Measurements from ENCODE around the gene FBXO33.

FBXO33 gene, protein sequence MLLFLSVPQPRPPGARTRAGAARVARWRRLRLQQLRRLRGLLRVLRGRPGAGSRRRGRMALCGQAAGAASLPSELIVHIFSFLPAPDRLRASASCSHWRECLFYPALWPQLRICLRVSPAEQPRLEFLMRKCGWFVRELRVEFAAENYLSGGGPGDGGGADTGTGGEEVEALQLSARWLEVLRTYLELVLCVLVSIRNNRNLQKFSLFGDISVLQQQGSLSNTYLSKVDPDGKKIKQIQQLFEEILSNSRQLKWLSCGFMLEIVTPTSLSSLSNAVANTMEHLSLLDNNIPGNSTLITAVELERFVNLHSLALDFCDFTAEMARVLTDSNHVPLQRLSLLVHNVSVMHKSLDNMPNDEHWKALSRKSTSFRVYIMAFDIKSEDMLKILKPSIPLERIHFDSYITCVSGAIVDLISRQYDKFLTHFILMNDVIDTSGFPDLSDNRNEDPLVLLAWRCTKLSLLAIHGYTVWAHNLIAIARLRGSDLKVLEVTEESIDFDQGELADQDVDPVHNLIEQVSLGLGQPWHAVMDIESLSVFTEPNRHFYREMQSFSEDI

GRCh38 chr14:39432179-39432618 lies at the start of gene FBXO33:
FBXO33 (minus strand) TSS chr14:39432433; CDS start chr14:39432162, 271 bp downstream.
- peak; percentile 91 to 93 for DNase-seq

- peak in 1 of 2 donors; percentile 47 for DNase-seq
Measured at GRCh38 chr14:39474416-39474911, 42.2 kb upstream of the FBXO33 start.

DNA sequence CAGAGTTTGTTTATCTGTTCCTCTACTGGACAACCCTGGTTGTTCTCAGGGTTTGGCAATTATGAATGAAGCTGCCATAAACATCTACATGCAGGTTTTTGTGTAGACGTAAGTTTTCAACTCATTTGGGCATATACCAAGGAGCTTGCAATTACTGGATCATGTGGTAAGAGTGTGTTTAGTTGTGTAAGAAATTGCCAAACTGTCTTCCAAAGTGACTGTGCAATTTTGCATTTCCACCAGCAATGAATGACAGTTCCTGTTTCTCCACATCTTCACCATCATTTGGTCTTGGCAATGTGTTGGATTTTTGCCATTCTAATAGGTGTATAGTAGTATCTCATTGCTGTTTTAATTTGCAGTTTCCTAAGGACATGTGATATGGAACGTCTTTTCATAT lies 39.8 kb upstream of the FBXO33 start:
- peak; percentile 15 to 53 for DNase-seq

DNA sequence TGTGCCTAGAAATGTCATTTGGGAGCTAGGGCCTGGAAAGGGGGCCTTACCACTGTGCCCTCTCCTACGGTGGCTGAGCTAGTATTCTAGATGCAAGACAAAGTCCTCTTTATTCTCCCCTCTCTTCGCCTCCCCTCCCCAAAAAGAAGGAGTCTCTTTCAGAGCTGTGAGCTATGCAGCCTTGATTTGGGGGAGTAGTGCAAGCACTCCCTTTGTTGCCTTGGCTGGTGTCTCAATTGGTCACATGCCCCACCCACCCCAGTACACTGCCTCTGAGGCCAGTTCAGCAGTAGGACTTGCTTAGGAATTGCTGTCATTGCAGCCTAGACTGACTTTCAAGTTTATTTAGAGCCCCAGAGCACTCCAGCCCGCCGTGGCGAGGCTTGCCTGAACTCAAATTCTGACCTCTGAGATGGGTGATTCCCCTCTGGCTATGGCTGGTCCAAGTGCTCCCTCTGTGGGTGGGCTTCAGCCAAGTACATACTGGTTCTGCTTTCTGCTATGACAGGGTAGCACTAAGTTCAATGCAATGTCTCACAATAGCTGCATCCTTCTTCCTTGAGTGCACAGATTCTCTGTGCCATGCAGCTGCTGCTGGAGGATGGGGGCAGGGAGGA lies 37.0 kb upstream of the FBXO33 start:
- DNase-seq: peak; percentile 12 to 15

GRCh38 chr14:39467889-39468524 lies 35.8 kb upstream of the FBXO33 start:
- DNase-seq: peak; percentile 17 to 43

GRCh38 chr14:39459795-39460478 lies 27.7 kb upstream of the FBXO33 start:
- no peak for DNase-seq

DNA sequence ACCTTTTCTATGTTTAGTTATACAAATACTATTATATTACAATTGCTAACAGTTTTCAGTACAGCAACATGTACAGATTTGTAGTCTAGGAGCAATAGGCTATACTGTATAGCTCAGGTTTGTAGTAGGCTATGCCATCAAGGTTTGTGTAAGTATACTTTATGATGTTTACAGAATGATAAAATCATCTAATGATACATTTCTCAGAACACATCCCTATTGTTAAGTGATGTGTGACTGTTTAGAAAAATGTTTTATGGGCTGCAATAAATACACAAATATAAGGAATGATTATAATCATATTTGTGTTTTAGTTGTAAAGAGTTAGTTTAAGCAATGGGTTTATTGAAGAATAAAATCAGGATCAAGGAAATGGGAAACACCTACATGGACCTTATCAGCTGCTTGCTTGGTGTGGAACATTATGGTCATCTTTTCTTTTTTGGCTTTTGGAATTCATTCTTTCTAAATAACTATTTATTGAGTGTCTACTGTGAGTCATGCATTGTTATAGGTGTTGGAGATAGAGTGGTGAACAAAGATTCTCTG lies 24.5 kb upstream of the FBXO33 start:
- no peak for DNase-seq

GRCh38 chr14:39454906-39455539 lies 22.8 kb upstream of the FBXO33 start:
- no peak for DNase-seq

DNA sequence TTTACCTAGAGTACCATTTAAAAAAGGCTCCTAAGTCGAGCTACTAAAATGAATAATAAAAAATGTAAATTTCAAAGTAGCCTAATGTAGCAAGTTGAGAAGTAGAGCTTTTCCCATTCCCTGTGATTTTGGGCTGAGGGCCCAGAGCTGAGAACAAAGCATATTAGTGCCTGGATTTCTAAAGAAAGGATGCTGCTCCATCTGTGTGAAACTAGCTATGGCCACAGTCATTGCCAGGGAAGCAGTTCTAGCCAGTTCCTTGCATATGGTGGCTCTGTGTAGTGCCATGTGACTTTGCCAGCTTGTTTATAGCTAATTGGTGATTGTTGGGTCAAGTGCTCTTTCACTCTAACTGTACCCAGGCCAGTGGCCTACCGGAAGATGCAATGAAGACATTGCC lies 20.4 kb upstream of the FBXO33 start:
- no peak for DNase-seq

DNA sequence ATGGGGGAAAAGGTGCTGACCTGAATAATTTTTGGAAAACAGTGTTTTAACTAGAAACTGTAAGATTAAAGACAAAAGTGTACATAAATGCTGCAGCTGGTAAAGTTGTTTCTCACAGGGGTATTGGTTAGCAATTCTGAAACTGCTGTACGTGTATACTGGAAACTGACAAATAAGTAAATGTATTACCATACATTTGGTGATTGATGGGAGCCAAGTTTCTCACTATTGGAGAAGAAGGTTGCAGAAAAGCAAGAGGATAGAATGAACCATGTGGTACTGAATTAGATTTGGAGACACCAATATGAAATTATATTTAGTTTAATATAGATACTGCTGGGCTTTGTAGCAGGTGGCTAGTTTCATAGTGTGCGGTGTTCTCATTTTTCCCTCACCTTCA lies 19.6 kb upstream of the FBXO33 start:
- no peak for DNase-seq

DNA sequence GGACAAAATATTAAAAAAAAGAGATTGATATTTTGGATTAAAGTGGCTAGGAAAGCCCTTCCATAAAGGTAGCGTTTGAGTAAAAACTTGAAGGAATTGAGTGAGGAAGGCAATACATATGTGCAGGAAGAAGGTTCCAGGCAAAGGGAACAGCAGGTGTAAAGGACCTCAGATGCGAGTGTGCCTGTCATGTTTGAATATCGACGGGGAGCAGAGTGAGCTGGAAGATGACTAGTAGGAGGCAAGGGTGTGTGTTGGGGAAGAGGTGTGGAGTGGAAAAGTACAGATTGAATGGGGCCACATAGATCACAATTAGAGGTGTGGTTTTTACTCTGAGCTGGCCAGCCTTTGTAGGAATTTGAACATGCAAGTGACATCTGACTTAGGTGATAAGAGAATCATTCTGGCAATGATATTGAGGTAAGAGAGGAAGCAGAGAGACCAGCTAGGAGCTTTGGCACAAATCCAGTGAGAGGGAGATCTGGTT lies 15.0 kb upstream of the FBXO33 start:
- DNase-seq: no peak

GRCh38 chr14:39446131-39446744 lies 14.0 kb upstream of the FBXO33 start:
- no peak for DNase-seq

- DNase-seq: no peak
Measured at GRCh38 chr14:39442293-39442692, 10.1 kb upstream of the FBXO33 start.

GRCh38 chr14:39441805-39442204 lies 9.6 kb upstream of the FBXO33 start:
- DNase-seq: no peak

DNA sequence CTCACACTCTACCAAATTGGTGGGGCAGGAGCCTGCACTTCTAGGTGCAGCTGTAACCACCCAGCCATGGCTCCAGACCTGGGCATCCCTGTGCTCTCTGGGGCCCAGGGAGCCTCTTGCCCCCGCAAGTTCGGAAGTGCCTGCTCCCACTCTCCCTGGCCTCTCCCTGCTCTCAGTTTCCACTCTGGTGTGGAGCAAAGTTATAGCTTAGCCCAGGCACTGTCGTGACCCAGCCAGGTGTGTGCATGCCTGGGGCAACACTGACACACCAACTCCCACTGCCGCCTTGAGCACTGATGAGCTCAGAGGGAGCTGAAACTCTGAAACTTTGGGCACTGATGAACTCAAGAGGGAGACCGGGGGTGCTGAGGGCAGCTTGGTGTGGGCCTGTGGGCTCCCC lies 8.7 kb upstream of the FBXO33 start:
- DNase-seq: no peak

- no peak for DNase-seq
Measured at GRCh38 chr14:39435241-39435640, 3.0 kb upstream of the FBXO33 start.

- DNase-seq: no peak
Measured at GRCh38 chr14:39434401-39434800, 2.2 kb upstream of the FBXO33 start.

DNA sequence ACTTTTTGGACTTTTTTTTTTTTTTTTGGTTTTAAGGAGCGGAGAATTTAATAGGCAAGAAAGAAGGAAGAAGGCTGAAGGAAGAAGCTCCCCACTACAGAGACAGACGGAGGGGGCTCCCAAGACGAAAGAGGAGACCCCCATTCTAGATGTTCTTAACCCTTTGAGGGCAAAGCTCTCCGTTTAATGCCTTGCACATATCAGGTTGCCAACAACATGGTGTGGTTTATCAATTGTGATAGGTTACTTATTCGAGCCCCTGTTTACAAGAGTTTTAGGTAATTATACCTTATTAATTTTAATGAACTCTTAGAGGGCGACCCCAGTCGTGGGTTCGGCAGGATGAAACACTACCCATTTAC lies 1.2 kb upstream of the FBXO33 start:
- no peak for DNase-seq

DNA sequence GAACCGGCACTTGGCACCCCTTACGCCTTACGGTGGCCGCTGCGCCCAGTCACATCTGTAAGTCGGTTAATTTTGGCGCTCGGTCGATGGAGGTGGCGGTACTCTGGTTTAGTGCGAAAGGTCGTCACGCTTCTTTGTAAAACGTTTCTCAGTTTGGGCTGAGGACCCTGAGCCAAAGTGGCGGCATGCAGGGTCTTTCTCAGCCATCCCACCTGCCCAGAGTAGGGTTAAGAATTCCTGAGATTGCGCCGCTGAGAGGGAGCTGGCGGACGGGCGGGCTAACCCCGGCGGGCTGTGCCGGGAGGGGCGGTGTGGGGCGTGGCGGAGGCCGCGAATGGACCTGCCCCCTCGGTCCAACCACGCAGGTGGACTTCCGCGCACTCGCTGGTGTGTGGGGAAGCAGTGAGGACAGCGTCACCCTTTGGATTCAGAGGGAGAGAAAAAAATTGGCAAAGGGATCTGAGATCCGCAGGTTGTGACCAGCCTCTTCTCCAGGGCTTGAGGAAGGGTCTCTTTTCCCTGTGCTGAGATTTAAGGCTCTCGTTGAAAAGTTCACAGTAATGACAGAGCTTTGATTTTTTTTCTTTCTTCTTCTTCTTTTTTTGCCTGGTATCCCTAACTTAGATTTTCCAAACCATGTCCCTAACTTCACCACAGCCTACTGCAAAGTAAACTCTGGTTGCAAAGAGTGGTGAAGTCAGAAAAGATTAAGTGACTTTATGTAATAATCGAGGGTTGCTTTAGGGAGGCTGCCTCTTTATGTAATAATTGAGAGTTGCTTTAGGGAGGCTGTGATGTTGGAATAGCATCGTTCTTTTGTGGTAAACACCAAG lies 602 bp upstream of the FBXO33 start:
- DNase-seq: peak; percentile 73 to 85

- DNase-seq: peak; percentile 14 to 35
Measured at GRCh38 chr14:39431416-39432178, 636 bp downstream of the FBXO33 start.

Data from inflammatory macrophage treated with lipopolysaccharide for 1 hour (primary cell).